ENCODE measurements around the gene LCA5.

Gene LCA5

DNA sequence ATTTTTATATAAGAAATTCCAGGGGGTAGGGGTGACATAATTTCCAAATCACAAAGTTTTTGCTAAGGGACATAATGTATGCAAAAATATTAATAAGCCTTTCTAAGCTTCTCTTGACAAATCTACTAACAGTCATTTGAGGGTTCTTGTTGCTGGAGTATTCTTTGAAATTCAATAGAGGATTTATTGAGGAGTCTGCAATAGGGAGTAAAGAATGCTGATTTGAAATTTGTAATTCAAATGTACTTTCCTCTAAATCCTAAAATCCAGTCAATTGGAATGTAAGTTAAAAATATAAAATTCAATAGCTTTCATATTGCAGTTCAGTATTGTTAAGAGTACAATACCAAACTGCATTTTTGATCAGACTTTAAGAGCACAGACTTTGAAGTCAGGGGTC is 17.1 kb upstream of the LCA5 start (continued):
- TF ChIP-seq ZNF629 (tag by site-specific recombination; IDR thresholded peaks at IDR 0.05) (no peak), KLF1 (tag by site-specific recombination; IDR thresholded peaks at IDR 0.05) (no peak), ZNF114 (tag by site-specific recombination; IDR thresholded peaks at IDR 0.05) (no peak), ZNF335 (tag by site-specific recombination; conservative IDR thresholded peaks at IDR 0.05) (no peak), ZNF521 (tag by site-specific recombination; IDR thresholded peaks at IDR 0.05) (no peak)

DNA sequence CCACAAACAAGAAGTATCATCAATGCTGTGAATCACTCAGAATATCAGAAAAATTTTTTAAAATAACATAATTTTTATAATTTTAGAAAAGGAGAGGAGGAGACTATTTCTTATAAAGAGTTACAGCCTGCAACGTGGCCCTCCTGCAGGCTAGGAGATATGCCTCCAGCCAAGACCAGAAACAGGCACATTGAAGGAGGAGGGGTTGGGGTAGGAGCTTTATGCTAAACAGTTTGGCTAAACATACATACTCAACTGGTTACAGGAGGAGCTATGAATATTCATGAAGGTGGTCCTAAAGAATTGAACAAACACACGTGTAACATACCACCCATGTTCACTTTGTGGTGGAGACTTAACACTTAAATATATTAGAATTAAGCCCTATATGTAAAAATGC is 14.2 kb upstream of the LCA5 start:
- ChIA-PET CTCF (interaction anchor here (1.6 kb wide), 1 partner anchor 20 kb away, joined by 6 read pairs; no protein-coding TSS in a partner anchor), POLR2A (no interaction called here)
- Histone ChIP-seq H3K27ac (ENCODE audit: extremely low read depth, low read depth, low read length) (no peak overlapping the region), H3K4me3 (ENCODE audit: low read depth, low read length) (no peak overlapping the region), H3K4me1 (ENCODE audit: control insufficient read depth, insufficient read depth, low read length) (no peaks in the 10 kb centered on the region), H3K36me3 (ENCODE audit: control insufficient read depth in 2 of 2, insufficient read depth in 1 of 2, low read length in 2 of 2) (peaks cover 0 to 11% of the 10 kb centered on the region in 2 experiments; a peak in 1 of 3 replicates), H3K9me3 (ENCODE audit: control insufficient read depth, insufficient read depth, low read depth, low read length) (no peaks in the 10 kb centered on the region)
- TF ChIP-seq ZSCAN30 (tag by site-specific recombination; IDR thresholded peaks at IDR 0.05), result no peak

- ChIA-PET POLR2A (interaction anchor here (1.7 kb wide), 1 partner anchor 11 kb away, joined by 5 read pairs; the partner anchor contains the start of gene LCA5), CTCF (interaction anchor here (0.8 kb wide), 1 partner anchor 126 kb away, joined by 5 read pairs; no protein-coding TSS in a partner anchor)
- Histone ChIP-seq H3K4me3 (ENCODE audit: low read depth, low read length) (no peak overlapping the region), H3K27ac (ENCODE audit: extremely low read depth, low read depth, low read length) (no peak overlapping the region), H3K4me1 (ENCODE audit: control insufficient read depth, insufficient read depth, low read length) (peaks cover 15% of the 10 kb centered on the region), H3K36me3 (ENCODE audit: control insufficient read depth in 2 of 2, insufficient read depth in 1 of 2, low read length in 2 of 2) (peaks cover 0 to 11% of the 10 kb centered on the region in 2 experiments; a peak in 1 of 3 replicates), H3K9me3 (ENCODE audit: control insufficient read depth, insufficient read depth, low read depth, low read length) (no peaks in the 10 kb centered on the region)
- TF ChIP-seq ZNF548 (tag by site-specific recombination; IDR thresholded peaks at IDR 0.05), result no peak
- no peak for TF ChIP-seq TRIM28 (IDR thresholded peaks at IDR 0.05; ENCODE audit: borderline replicate concordance, low read length)
- TF ChIP-seq ZIC2 (tag by site-specific recombination; IDR thresholded peaks at IDR 0.05), result no peak
- no peak for TF ChIP-seq SP3 (tag by site-specific recombination; IDR thresholded peaks at IDR 0.05)
- TF ChIP-seq ZNF837 (tag by site-specific recombination; IDR thresholded peaks at IDR 0.05), result no peak
- TF ChIP-seq ZNF133 (tag by site-specific recombination; IDR thresholded peaks at IDR 0.05), result no peak
- TF ChIP-seq ZNF658 (tag by site-specific recombination; IDR thresholded peaks at IDR 0.05), result no peak
- no peak for TF ChIP-seq ZNF280D (tag by site-specific recombination; IDR thresholded peaks at IDR 0.05)
- TF ChIP-seq ZNF701 (tag by site-specific recombination; IDR thresholded peaks at IDR 0.05), result no peak
- TF ChIP-seq RBAK (tag by site-specific recombination; IDR thresholded peaks at IDR 0.05), result no peak
Measured at GRCh38 chr6:79548304-79548703, 11.1 kb upstream of the LCA5 start.

DNA sequence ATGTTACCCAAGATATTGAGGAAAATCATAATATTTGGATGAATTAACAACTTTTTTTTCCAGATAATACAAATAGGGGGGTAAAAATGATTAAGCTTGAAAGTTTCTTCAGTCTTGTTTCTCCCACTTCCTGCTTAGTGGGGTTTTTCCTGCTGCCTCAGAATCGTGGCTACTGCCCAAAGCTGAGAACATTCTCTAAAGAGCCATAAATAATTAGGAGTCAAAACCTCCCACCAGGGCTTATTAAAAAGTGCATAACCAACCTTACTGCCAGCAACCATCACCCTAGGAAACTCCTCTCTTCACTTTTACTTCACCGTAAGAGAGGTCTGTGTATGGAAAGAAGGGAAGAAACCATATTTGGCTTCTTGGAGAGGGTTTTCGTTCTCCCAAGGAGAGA is 9.0 kb upstream of the LCA5 start:
- no peaks in the 10 kb centered on the region for H3K9me3 ChIP-seq (ENCODE audit: control insufficient read depth, insufficient read depth, low read depth, low read length)

More for the DNA sequence above, 9.0 kb upstream of the LCA5 start:
- POLR2A ChIA-PET, result interaction anchor here (2.2 kb wide), 1 partner anchor 10 kb away, joined by 18 read pairs; the partner anchor contains the start of gene LCA5
- Histone ChIP-seq H3K4me1 (ENCODE audit: control insufficient read depth, insufficient read depth, low read length) (peaks cover 15% of the 10 kb centered on the region), H3K4me3 (ENCODE audit: low read depth, low read length) (no peak overlapping the region), H3K36me3 (ENCODE audit: control insufficient read depth in 2 of 2, insufficient read depth in 1 of 2, low read length in 2 of 2) (peaks cover 0 to 17% of the 10 kb centered on the region in 2 experiments; a peak in 1 of 3 replicates), H3K27ac (ENCODE audit: extremely low read depth, low read depth, low read length) (no peak overlapping the region)
- TF ChIP-seq ZBTB1 (tag by site-specific recombination; IDR thresholded peaks at IDR 0.05) (no peak), YY2 (tag by site-specific recombination; IDR thresholded peaks at IDR 0.05) (no peak), PRDM2 (tag by site-specific recombination; IDR thresholded peaks at IDR 0.05; ENCODE audit: borderline replicate concordance) (no peak), GLI2 (tag by site-specific recombination; IDR thresholded peaks at IDR 0.05; ENCODE audit: borderline replicate concordance, low read depth) (no peak)
- TF ChIP-seq, protein P1, sequence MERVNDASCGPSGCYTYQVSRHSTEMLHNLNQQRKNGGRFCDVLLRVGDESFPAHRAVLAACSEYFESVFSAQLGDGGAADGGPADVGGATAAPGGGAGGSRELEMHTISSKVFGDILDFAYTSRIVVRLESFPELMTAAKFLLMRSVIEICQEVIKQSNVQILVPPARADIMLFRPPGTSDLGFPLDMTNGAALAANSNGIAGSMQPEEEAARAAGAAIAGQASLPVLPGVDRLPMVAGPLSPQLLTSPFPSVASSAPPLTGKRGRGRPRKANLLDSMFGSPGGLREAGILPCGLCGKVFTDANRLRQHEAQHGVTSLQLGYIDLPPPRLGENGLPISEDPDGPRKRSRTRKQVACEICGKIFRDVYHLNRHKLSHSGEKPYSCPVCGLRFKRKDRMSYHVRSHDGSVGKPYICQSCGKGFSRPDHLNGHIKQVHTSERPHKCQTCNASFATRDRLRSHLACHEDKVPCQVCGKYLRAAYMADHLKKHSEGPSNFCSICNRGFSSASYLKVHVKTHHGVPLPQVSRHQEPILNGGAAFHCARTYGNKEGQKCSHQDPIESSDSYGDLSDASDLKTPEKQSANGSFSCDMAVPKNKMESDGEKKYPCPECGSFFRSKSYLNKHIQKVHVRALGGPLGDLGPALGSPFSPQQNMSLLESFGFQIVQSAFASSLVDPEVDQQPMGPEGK (tag by site-specific recombination; IDR thresholded peaks at IDR 0.05), result no peak
- CTCF ChIA-PET, result interaction anchor here (1.1 to 2.5 kb wide), 3 partner anchors 10 to 13 kb away, joined by 3 to 16 read pairs (median 3); partner anchors contain the start of gene LCA5

Data from HEK293 (cell line).